Muscle layer of duodenum (tissue), 2 donors: ENCODE data around the gene NCEH1.
A peak's percentile ranks its signal among the peaks of the same experiment; 100 is the strongest.
"Not testable (repeated sequence)": the region's sequence is repeated elsewhere in the genome, so short reads cannot be mapped to it uniquely, and the experiment has no call there.

ENCODE experiments used
- H3K27ac ChIP-seq: one replicate; pipeline ENCODE4 v1.7.0; 2013; ENCODE audit warnings: mild to moderate bottlenecking, low read length
- H3K27me3 ChIP-seq: one replicate; pipeline ENCODE4 v1.7.0; 2013; ENCODE audit warnings: low read depth, mild to moderate bottlenecking, control low read depth, low read length
- H3K36me3 ChIP-seq, 2 donors: one replicate each; pipeline ENCODE4 v1.7.0; 2013; ENCODE audit warnings: low read length in 2 of 2, control low read depth in 1 of 2, mild to moderate bottlenecking in 1 of 2; ENCODE audit not compliant: insufficient read depth in 2 of 2, control insufficient read depth in 1 of 2
- H3K4me1 ChIP-seq, 2 donors: one replicate each; pipeline ENCODE4 v1.7.0; 2013; ENCODE audit warnings: low read length in 2 of 2, mild to moderate bottlenecking in 2 of 2, control low read depth in 1 of 2, moderate library complexity in 1 of 2; ENCODE audit not compliant: insufficient read depth in 2 of 2, control insufficient read depth in 1 of 2
- H3K4me3 ChIP-seq, 2 donors: one replicate each; pipeline ENCODE4 v1.7.0; 2013; ENCODE audit warnings: low read length in 2 of 2, low read depth in 1 of 2, mild to moderate bottlenecking in 1 of 2
- H3K9me3 ChIP-seq, 2 donors: one replicate each; pipeline ENCODE4 v1.7.0; 2013; ENCODE audit warnings: low read length in 2 of 2, control low read depth in 1 of 2, mild to moderate bottlenecking in 1 of 2; ENCODE audit not compliant: control insufficient read depth in 1 of 2
- donor health status: healthy.

The NCEH1 gene

GRCh38 chr3:172705170-172705569 lies 5.7 kb downstream of the NCEH1 start:
- Histone ChIP-seq H3K4me1 (peaks cover 4 to 9% of the 10 kb centered on the region in 2 donors), H3K27ac (no peak overlapping the region)

GRCh38 chr3:172704001-172704400 lies 6.9 kb downstream of the NCEH1 start:
- H3K27ac ChIP-seq, result no peak overlapping the region
- no peaks in the 10 kb centered on the region for H3K9me3 ChIP-seq
- H3K4me1 ChIP-seq, result no peaks in the 10 kb centered on the region
- H3K36me3 ChIP-seq, result no peaks in the 10 kb centered on the region
- H3K27me3 ChIP-seq, result no peaks in the 10 kb centered on the region
- H3K4me3 ChIP-seq, result no peak overlapping the region

More at GRCh38 chr3:172705170-172705569, 5.7 kb downstream of the NCEH1 start:
- Histone ChIP-seq H3K9me3 (no peaks in the 10 kb centered on the region), H3K36me3 (no peaks in the 10 kb centered on the region), H3K27me3 (no peaks in the 10 kb centered on the region), H3K4me3 (no peak overlapping the region)

- not testable (repeated sequence) for H3K36me3 ChIP-seq, H3K4me3 ChIP-seq, H3K27ac ChIP-seq, H3K4me1 ChIP-seq, H3K9me3 ChIP-seq, H3K27me3 ChIP-seq
These were observed 8.1 kb downstream of the NCEH1 start for GRCh38 chr3:172702731-172703130.

- Histone ChIP-seq H3K27ac (no peak overlapping the region), H3K4me1 (no peaks in the 10 kb centered on the region), H3K36me3 (no peaks in the 10 kb centered on the region), H3K4me3 (no peak overlapping the region), H3K9me3 (no peaks in the 10 kb centered on the region), H3K27me3 (no peaks in the 10 kb centered on the region)
These were observed 8.6 kb downstream of the NCEH1 start for GRCh38 chr3:172702256-172702655.

GRCh38 chr3:172701751-172702150 lies 9.1 kb downstream of the NCEH1 start:
- Histone ChIP-seq H3K27me3 (no peaks in the 10 kb centered on the region), H3K9me3 (no peaks in the 10 kb centered on the region), H3K36me3 (no peaks in the 10 kb centered on the region), H3K4me1 (no peaks in the 10 kb centered on the region), H3K27ac (no peak overlapping the region), H3K4me3 (no peak overlapping the region)

- H3K4me1 ChIP-seq, result no peaks in the 10 kb centered on the region
- H3K4me3 ChIP-seq, result no peak overlapping the region
- no peaks in the 10 kb centered on the region for H3K27me3 ChIP-seq
- H3K27ac ChIP-seq, result no peak overlapping the region
- H3K36me3 ChIP-seq, result no peaks in the 10 kb centered on the region
- H3K9me3 ChIP-seq, result no peaks in the 10 kb centered on the region
These were observed 9.9 kb downstream of the NCEH1 start for GRCh38 chr3:172700936-172701455.

- H3K27ac ChIP-seq, result no peak overlapping the region
- H3K4me1 ChIP-seq, result no peaks in the 10 kb centered on the region
These were observed 10.6 kb downstream of the NCEH1 start for GRCh38 chr3:172700256-172700655.

GRCh38 chr3:172699031-172699430 lies 11.8 kb downstream of the NCEH1 start:
- Histone ChIP-seq H3K27me3 (no peaks in the 10 kb centered on the region), H3K4me3 (no peak overlapping the region), H3K9me3 (no peaks in the 10 kb centered on the region), H3K27ac (peak overlapping the region; percentile 22), H3K4me1 (no peaks in the 10 kb centered on the region), H3K36me3 (no peaks in the 10 kb centered on the region)

More at GRCh38 chr3:172700256-172700655, 10.6 kb downstream of the NCEH1 start:
- no peaks in the 10 kb centered on the region for H3K27me3 ChIP-seq
- no peaks in the 10 kb centered on the region for H3K36me3 ChIP-seq
- H3K9me3 ChIP-seq, result no peaks in the 10 kb centered on the region
- no peak overlapping the region for H3K4me3 ChIP-seq

- Histone ChIP-seq H3K27me3 (no peaks in the 10 kb centered on the region), H3K36me3 (no peaks in the 10 kb centered on the region), H3K27ac (peak overlapping the region; percentile 22), H3K9me3 (no peaks in the 10 kb centered on the region), H3K4me1 (no peaks in the 10 kb centered on the region), H3K4me3 (no peak overlapping the region)
These were observed 12.2 kb downstream of the NCEH1 start for GRCh38 chr3:172698631-172699030.

GRCh38 chr3:172697558-172697957 lies 13.3 kb downstream of the NCEH1 start:
- H3K27ac ChIP-seq, result no peak overlapping the region

GRCh38 chr3:172696357-172696756 lies 14.5 kb downstream of the NCEH1 start:
- Histone ChIP-seq H3K27me3 (no peaks in the 10 kb centered on the region), H3K36me3 (no peaks in the 10 kb centered on the region), H3K4me3 (no peak overlapping the region), H3K4me1 (peaks cover 0 to 6% of the 10 kb centered on the region in 2 donors), H3K27ac (no peak overlapping the region), H3K9me3 (no peaks in the 10 kb centered on the region)

More at GRCh38 chr3:172697558-172697957, 13.3 kb downstream of the NCEH1 start:
- H3K4me1 ChIP-seq, result no peaks in the 10 kb centered on the region
- H3K4me3 ChIP-seq, result no peak overlapping the region
- no peaks in the 10 kb centered on the region for H3K9me3 ChIP-seq
- H3K36me3 ChIP-seq, result no peaks in the 10 kb centered on the region
- H3K27me3 ChIP-seq, result no peaks in the 10 kb centered on the region

GRCh38 chr3:172694573-172695246 lies 16.2 kb downstream of the NCEH1 start:
- Histone ChIP-seq H3K4me1 (peaks cover 0 to 6% of the 10 kb centered on the region in 2 donors), H3K4me3 (no peak overlapping the region), H3K9me3 (no peaks in the 10 kb centered on the region), H3K27me3 (no peaks in the 10 kb centered on the region), H3K36me3 (no peaks in the 10 kb centered on the region), H3K27ac (no peak overlapping the region)
